NCI-H128 (cell line): ENCODE measurements around the gene PARD6G.

ENCODE experiments used
- DNase-seq: peaks from one replicate; lab custom pipeline; 2025; ENCODE audit not compliant: unreplicated experiment; lab: John Stamatoyannopoulos, UW

Gene PARD6G

DNA sequence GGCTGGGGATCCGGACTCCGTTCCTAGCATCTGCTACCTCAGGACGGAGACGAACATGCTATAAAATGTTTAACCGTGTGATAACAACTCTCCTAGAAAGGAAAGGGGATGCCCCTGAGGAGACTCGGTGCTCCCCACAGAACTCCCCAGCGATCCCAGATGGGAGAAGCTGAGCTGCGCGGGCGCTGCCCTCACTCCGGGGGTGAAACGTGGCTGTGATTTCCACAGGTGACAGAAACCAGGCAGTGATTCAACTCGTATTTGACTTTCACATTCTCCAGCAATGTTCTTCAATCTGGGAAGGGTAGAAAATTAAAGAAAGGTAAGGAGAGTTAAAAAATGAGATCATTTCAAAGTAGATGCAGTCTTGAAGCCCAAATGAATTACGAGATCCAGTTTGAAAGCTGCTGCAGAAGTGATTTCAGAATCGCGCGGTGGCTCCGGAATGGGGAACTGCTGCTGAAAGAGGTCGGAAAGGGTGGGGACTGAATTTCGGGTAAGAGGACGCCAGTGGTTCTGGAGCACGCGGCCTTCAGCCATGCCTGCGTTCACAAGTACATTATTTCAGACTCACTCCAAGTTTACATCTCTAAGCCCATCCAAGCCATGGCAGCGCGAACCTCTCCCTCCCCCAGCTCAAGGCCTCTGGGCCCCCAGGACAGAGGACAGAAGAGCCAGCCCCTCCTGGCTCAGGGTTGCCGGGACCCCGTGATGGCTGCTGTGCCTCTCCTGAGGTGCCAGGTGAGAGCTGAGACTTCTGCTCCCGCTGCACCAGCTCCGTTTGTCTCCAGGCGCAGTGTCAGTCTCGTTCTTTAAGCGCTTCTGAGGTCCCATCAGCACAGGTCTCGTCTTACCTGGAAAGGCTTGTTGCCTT, 98.8 kb downstream of the PARD6G start:
- no peak for DNase-seq

DNA sequence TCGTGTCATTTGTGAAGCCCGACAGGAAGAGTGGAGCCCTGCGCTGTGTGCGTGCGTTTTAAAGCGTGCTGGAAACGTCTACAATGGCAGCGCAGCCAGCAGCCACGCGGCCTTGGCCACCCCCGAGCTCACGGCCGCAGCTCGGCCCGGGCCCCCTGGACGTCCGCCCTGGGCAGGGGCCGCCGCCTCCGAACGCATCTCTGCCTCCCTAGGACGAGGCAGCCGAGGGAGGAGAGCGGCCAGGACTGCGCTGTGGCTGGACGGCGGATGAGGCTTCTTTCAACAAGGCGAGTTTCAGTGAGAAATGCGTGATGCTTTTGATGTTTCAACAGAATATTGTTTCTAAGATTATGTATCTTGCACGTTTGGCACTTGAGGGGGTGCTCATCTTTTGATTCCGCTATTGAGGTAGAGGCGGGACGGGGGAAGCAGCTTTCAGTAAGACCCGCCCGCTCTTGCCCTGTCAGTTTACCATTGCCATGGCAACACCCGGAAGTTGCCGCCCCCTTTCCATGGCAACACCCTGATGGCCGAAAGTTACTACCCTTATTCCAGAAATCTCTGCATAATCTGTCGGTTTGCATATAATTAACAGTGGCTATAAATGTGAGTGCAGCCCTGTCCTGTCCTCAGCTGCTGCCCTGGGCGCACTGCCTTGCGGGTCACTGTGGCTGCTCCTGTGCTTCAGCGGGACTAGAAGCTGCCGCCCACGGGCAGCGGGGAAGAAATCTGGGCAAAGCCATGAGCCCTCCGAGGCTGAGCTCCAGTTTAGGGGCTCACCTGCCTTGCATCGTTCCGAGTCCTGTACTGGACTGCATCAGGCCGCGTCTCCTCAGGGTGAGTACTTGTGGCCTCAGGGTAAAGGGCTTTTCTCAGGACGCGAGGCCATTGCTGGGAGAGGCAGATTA, 99.6 kb downstream of the PARD6G start:
- DNase-seq = peak; percentile 81

- no peak for DNase-seq
Observed at GRCh38 chr18:80147037-80147417, 100.3 kb downstream of the PARD6G start.

- DNase-seq = no peak
Observed at GRCh38 chr18:80145196-80145804, 102.0 kb downstream of the PARD6G start.

DNA sequence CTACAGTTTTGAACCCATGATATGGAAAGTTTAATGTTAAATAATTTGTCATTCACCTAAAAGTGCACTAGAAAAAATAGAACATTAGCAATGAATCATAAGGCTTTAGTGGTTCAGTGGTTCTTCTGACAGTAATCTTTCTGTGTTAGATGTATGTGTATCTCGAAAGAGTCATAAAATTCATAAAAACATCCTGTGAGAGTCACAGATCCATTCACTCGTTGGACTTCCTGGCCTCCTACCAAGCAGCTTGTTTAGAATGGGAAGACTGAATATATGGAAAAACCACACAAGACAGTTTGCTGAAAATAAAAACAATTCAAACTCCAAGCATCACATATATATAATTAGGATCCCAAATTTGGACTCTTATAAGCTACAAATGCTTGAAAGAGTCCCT, 103.4 kb downstream of the PARD6G start:
- DNase-seq = no peak

DNA sequence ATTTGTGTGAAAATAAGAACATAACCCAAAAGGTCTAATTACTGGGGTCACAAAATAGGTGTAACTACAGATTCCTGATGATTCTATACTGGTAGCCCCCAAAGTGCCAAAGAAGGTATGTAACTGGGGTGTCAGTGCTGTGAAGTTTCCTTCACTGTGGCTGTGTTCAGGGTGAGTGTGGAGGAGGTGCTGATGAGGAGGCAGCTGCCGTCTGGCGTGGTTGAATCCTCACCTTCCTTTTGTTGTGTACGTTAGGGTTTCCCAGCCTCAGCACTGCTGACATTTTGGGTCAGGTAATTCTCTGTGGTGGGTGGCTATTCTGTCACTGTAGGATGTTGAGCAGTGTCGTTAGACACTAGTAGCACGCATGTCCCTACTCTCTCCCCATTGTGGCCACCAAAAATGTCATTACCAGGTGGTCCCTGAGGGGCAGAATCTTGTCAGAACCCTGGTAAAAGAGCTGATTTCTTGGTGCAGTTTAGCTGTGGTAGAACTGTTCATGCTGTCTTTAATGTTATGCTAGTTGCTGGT, 106.8 kb downstream of the PARD6G start:
- DNase-seq = no peak

DNA sequence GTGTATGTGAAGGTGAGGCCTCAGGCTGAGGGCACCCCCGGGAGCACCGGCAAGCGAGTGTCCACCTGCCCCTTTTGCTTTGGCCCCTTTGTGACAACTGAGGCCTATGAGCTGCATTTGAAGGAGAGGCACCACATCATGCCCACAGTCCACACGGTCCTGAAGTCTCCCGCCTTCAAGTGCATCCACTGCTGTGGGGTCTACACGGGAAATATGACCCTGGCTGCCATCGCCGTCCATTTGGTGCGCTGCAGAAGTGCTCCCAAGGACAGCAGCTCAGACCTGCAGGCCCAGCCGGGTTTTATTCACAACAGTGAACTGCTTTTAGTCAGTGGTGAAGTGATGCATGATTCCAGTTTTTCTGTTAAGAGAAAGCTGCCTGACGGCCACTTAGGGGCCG, 109.3 kb downstream of the PARD6G start:
- no peak for DNase-seq

GRCh38 chr18:80137137-80137536, 110.2 kb downstream of the PARD6G start:
- no peak for DNase-seq

DNA sequence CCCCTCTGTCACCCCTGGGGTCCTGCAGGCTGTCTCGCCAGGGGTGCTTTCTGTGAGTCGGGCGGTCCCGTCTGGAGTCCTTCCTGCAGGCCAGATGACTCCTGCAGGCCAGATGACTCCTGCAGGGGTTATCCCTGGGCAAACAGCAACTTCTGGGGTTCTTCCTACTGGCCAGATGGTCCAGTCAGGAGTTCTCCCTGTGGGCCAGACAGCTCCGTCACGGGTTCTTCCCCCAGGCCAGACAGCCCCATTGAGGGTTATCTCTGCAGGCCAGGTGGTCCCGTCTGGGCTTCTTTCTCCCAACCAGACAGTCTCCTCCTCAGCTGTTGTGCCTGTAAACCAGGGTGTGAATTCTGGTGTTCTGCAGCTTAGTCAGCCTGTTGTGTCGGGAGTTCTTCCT, 110.6 kb downstream of the PARD6G start:
- DNase-seq = no peak

- DNase-seq = no peak
Observed at GRCh38 chr18:80135136-80135535, 112.2 kb downstream of the PARD6G start.

DNA sequence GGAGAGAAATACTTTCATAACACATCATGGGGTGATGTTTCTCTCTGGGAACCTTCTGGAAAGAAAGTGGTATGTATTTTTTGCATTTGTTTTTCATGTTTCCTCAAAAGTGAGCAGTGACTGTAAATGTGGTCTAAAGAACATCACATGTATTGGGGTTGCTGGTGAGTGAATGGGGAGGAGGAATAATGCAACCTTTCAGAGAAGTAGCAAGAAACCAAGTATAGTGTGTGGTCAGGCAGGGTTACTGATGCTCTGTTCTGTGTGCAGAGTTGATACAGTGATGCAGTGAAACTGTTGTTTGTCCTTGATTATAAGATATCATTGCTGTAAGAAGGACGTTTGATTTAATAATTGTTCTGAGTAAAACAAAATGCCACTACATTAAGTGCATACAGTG, 114.2 kb downstream of the PARD6G start:
- DNase-seq = no peak

- DNase-seq = no peak
Observed at GRCh38 chr18:80132180-80132812, 115.0 kb downstream of the PARD6G start.

DNA sequence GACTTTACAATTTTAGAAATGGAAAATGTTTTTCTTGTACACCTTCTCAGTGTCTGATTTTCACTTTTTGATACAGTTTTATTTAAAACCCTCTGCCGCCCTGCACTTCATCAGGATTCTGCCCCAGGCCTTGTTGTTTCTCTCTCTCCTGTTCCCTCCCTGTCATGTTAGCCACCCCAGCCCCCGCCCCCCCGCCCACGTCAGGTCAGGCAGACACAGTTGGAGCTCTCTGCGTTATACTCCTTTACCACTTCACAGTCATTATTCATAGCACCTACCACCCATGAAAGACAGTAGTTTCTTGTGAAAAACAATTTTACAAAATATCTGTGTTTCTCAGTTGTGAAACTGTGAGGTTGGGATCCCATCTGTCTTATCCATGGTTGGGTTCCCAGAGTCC, 116.8 kb downstream of the PARD6G start:
- no peak for DNase-seq

- DNase-seq = no peak
Observed at GRCh38 chr18:80129672-80130367, 117.5 kb downstream of the PARD6G start.

GRCh38 chr18:80127635-80128034, 119.7 kb downstream of the PARD6G start:
- no peak for DNase-seq

- DNase-seq = no peak
Observed at GRCh38 chr18:80126797-80127196, 120.5 kb downstream of the PARD6G start.

GRCh38 chr18:80124131-80124530, 123.2 kb downstream of the PARD6G start:
- DNase-seq = no peak

DNA sequence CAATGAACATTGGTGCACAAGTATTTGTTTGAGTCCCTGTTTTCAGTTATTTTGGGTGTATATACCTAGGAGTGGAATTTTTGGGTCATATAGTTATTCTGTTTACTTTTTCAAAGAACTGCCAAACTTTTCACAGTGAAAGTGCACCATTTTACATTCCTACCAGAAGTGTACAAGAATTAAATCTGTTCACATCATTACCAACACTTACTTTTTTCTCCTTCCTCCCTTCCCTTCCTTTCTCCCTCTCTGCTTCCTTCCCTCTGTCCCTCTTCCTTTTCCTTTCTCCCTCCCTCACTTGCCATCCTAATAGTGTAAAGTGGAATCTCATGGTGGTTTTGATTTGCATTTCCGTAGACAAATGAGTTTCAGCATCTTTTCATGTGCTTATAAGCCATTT, 126.4 kb downstream of the PARD6G start:
- DNase-seq = no peak

GRCh38 chr18:80119111-80119510, 128.2 kb downstream of the PARD6G start:
- DNase-seq = no peak

DNA sequence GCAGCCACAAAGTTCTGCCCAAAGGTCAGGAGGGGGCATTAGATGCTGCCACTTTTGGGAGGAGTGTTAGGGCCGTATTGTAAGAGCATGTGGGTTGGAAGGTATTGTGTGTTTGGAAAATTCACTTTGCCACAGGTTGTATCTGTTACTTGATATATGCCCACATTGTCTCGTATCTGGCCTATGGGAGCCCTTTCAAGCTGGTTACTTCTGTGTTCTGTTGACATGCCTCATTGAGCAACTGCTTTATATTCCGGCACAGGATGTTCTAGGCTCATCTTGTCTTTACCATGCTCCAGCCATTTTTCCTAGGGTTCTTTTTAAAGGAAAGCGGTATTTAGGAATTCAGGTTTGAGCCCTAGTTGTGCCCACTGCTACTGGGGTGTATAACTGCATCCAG, 132.3 kb downstream of the PARD6G start:
- no peak for DNase-seq
